HEK293T (cell line): ENCODE measurements around the gene CMTM1.

Experiments used
- BHLHE40 ChIP-seq: fragments of 450-650 bp; IDR thresholded peaks from 2 replicates; pipeline ENCODE4 v1.6.1; 2016; ENCODE audit warnings: mild to moderate bottlenecking, moderate library complexity, borderline replicate concordance
- ELF4 ChIP-seq: fragments of 450-650 bp; IDR thresholded peaks from 2 replicates; pipeline ENCODE4 v1.6.1; 2017; ENCODE audit warnings: antibody characterized with exemption
- FOXA1 ChIP-seq: fragments of 450-650 bp; IDR thresholded peaks from 2 replicates; pipeline ENCODE4 v1.6.1; 2016; ENCODE audit warnings: mild to moderate bottlenecking
- FOXK2 ChIP-seq: fragments of 450-650 bp; IDR thresholded peaks from 2 replicates; pipeline ENCODE4 v1.6.1; 2016; ENCODE audit warnings: mild to moderate bottlenecking
- FOXM1 ChIP-seq: fragments of 450-650 bp; IDR thresholded peaks from 2 replicates; pipeline ENCODE4 v1.6.1; 2017; ENCODE audit warnings: mild to moderate bottlenecking, borderline replicate concordance
- HDGF ChIP-seq: fragments of 450-650 bp; IDR thresholded peaks from 2 replicates; pipeline ENCODE4 v1.6.1; 2017; ENCODE audit warnings: antibody characterized with exemption, borderline replicate concordance
- LEF1 ChIP-seq: fragments of 450-650 bp; IDR thresholded peaks from 2 replicates; pipeline ENCODE4 v1.6.1; 2017; ENCODE audit warnings: mild to moderate bottlenecking, borderline replicate concordance
- NFRKB ChIP-seq: fragments of 450-650 bp; IDR thresholded peaks from 2 replicates; pipeline ENCODE4 v1.6.1; 2016; ENCODE audit warnings: mild to moderate bottlenecking, moderate library complexity
- PKNOX1 ChIP-seq: fragments of 450-650 bp; IDR thresholded peaks from 2 replicates; pipeline ENCODE4 v1.6.1; 2016
- SP1 ChIP-seq: fragments of 450-650 bp; IDR thresholded peaks from 2 replicates; pipeline ENCODE4 v1.6.1; 2017
- SUZ12 ChIP-seq: fragments of 450-650 bp; IDR thresholded peaks from 2 replicates; pipeline ENCODE4 v1.6.1; 2016; ENCODE audit warnings: mild to moderate bottlenecking
- TARDBP ChIP-seq: fragments of 450-650 bp; IDR thresholded peaks from 2 replicates; pipeline ENCODE4 v1.6.1; 2016

GRCh38 chr16:66517586-66518263, 48.5 kb upstream of the CMTM1 start:
- TF ChIP-seq HDGF, result no peak
- TF ChIP-seq SP1, result no peak
- no peak for TF ChIP-seq FOXK2
- no peak for TF ChIP-seq BHLHE40
- no peak for TF ChIP-seq NFRKB
- no peak for TF ChIP-seq FOXA1
- TF ChIP-seq ELF4, result no peak
- TF ChIP-seq SUZ12, result no peak
- no peak for TF ChIP-seq TARDBP
- no peak for TF ChIP-seq PKNOX1
- no peak for TF ChIP-seq LEF1
- no peak for TF ChIP-seq FOXM1
